ENCODE measurements around the gene SENP6.
"Not testable (repeated sequence)": the region's sequence is repeated elsewhere in the genome, so short reads cannot be mapped to it uniquely, and the experiment has no call there.

Gene SENP6

GRCh38 chr6:75601304-75602245, at the start of gene SENP6:
TSS of gene SENP6 (plus strand) at chr6:75601880. CDS start at chr6:75602525, 645 bp downstream.
- no peak for TF ChIP-seq Cebpa-rat (IDR thresholded peaks at IDR 0.05)
- Histone ChIP-seq H3K9me3 (replicated peaks in 1 of 11) (peaks cover 0 to 6% (median 0%) of the 10 kb centered on the region in 11 experiments; a peak in 1 of 22 replicates), H3K36me3 (peaks cover 0 to 21% (median 9%) of the 10 kb centered on the region in 11 experiments; a peak in 12 of 22 replicates), H4K20me1 (peaks cover 7 to 40% (median 29%) of the 10 kb centered on the region in 11 experiments; a peak in 18 of 22 replicates), H3K4me2 (peak within 1 kb of the TSS; percentile 72 to 91 (median 85)), H3K9ac (peak within 1 kb of the TSS; percentile 97 to 100 (median 99)), H3K27ac (peak within 1 kb of the TSS; percentile 97 to 100 (median 100)), H3K4me1 (peaks cover 30 to 48% (median 38%) of the 10 kb centered on the region in 10 experiments), H3K4me3 (peak within 1 kb of the TSS; percentile 85 to 98 (median 90)), H3K27me3 (no peaks in the 10 kb centered on the region)

- H3K4me1 ChIP-seq = 0 out of 20 replicates have a peak, but pooled peaks cover 0 to 3% (median 0%) of the 10 kb centered on the region in 10 experiments
- TF ChIP-seq Cebpa-rat (IDR thresholded peaks at IDR 0.05) = no peak
- H3K4me3 ChIP-seq = no peak overlapping the region
- H3K9ac ChIP-seq = no peak overlapping the region
- no peaks in the 10 kb centered on the region for H3K27me3 ChIP-seq
- H3K27ac ChIP-seq = no peak overlapping the region
- no peaks in the 10 kb centered on the region for H3K9me3 ChIP-seq (replicated peaks in 1 of 11)
- no peaks in the 10 kb centered on the region for H3K36me3 ChIP-seq
- H4K20me1 ChIP-seq = no peaks in the 10 kb centered on the region
- H3K4me2 ChIP-seq = no peak overlapping the region
Measured at GRCh38 chr6:75556240-75556639, 45.4 kb upstream of the SENP6 start.

GRCh38 chr6:75557068-75557467, 44.6 kb upstream of the SENP6 start:
- Histone ChIP-seq H3K27me3 (no peaks in the 10 kb centered on the region), H3K27ac (no peak overlapping the region), H3K4me2 (no peak overlapping the region), H3K36me3 (no peaks in the 10 kb centered on the region), H3K4me1 (0 out of 20 replicates have a peak, but pooled peaks cover 0 to 3% (median 0%) of the 10 kb centered on the region in 10 experiments), H3K4me3 (no peak overlapping the region), H3K9me3 (replicated peaks in 1 of 11) (no peaks in the 10 kb centered on the region), H3K9ac (no peak overlapping the region), H4K20me1 (no peaks in the 10 kb centered on the region)
- TF ChIP-seq Cebpa-rat (IDR thresholded peaks at IDR 0.05) = no peak

GRCh38 chr6:75563032-75563431, 38.6 kb upstream of the SENP6 start:
- TF ChIP-seq Cebpa-rat (IDR thresholded peaks at IDR 0.05) = no peak
- no peaks in the 10 kb centered on the region for H4K20me1 ChIP-seq
- no peak overlapping the region for H3K9ac ChIP-seq
- H3K4me3 ChIP-seq = no peak overlapping the region
- H3K4me2 ChIP-seq = no peak overlapping the region
- 0 out of 20 replicates have a peak, but pooled peaks cover 0 to 3% (median 0%) of the 10 kb centered on the region in 10 experiments for H3K4me1 ChIP-seq
- peaks cover 25 to 39% (median 31%) of the 10 kb centered on the region in 11 experiments for H3K9me3 ChIP-seq (replicated peaks in 1 of 11)
- 0 out of 22 replicates have a peak, but pooled peaks cover 0 to 4% (median 0%) of the 10 kb centered on the region in 11 experiments for H3K36me3 ChIP-seq
- no peaks in the 10 kb centered on the region for H3K27me3 ChIP-seq
- H3K27ac ChIP-seq = no peak overlapping the region

- Histone ChIP-seq H3K9me3 (replicated peaks in 1 of 11) (peaks cover 36 to 52% (median 42%) of the 10 kb centered on the region in 11 experiments), H4K20me1 (no peaks in the 10 kb centered on the region), H3K4me3 (no peak overlapping the region), H3K27ac (no peak overlapping the region), H3K4me2 (no peak overlapping the region), H3K36me3 (0 out of 22 replicates have a peak, but pooled peaks cover 0 to 4% (median 0%) of the 10 kb centered on the region in 11 experiments), H3K4me1 (no peaks in the 10 kb centered on the region), H3K9ac (no peak overlapping the region), H3K27me3 (no peaks in the 10 kb centered on the region)
- no peak for TF ChIP-seq Cebpa-rat (IDR thresholded peaks at IDR 0.05)
Measured at GRCh38 chr6:75566137-75566767, 35.4 kb upstream of the SENP6 start.

GRCh38 chr6:75568100-75568499, 33.6 kb upstream of the SENP6 start:
- Histone ChIP-seq H3K27ac (no peak overlapping the region), H3K27me3 (no peaks in the 10 kb centered on the region), H3K4me1 (peaks cover 0 to 4% (median 0%) of the 10 kb centered on the region in 10 experiments; a peak in 3 of 20 replicates), H3K9me3 (replicated peaks in 1 of 11) (peaks cover 36 to 52% (median 42%) of the 10 kb centered on the region in 11 experiments), H3K4me3 (no peak overlapping the region), H3K36me3 (0 out of 22 replicates have a peak, but pooled peaks cover 0 to 4% (median 0%) of the 10 kb centered on the region in 11 experiments), H3K4me2 (no peak overlapping the region), H3K9ac (no peak overlapping the region), H4K20me1 (no peaks in the 10 kb centered on the region)
- TF ChIP-seq Cebpa-rat (IDR thresholded peaks at IDR 0.05) = no peak

- Histone ChIP-seq H3K4me3 (no peak overlapping the region), H3K27me3 (no peaks in the 10 kb centered on the region), H4K20me1 (no peaks in the 10 kb centered on the region)
Measured at GRCh38 chr6:75568965-75569364, 32.7 kb upstream of the SENP6 start.

GRCh38 chr6:75570671-75571070, 31.0 kb upstream of the SENP6 start:
- Histone ChIP-seq H3K9me3 (replicated peaks in 1 of 11) (peaks cover 34 to 37% (median 35%) of the 10 kb centered on the region in 11 experiments), H3K4me1 (peaks cover 2 to 11% (median 8%) of the 10 kb centered on the region in 10 experiments; a peak in 18 of 20 replicates)
- H3K36me3 ChIP-seq, H3K9ac ChIP-seq, H3K4me3 ChIP-seq, H3K27me3 ChIP-seq, H3K4me2 ChIP-seq, H4K20me1 ChIP-seq, H3K27ac ChIP-seq: not testable (repeated sequence)

More at GRCh38 chr6:75568965-75569364, 32.7 kb upstream of the SENP6 start:
- Histone ChIP-seq H3K36me3 (0 out of 22 replicates have a peak, but pooled peaks cover 0 to 4% (median 0%) of the 10 kb centered on the region in 11 experiments), H3K4me2 (no peak overlapping the region), H3K9ac (no peak overlapping the region), H3K9me3 (replicated peaks in 1 of 11) (peaks cover 36 to 52% (median 42%) of the 10 kb centered on the region in 11 experiments), H3K4me1 (peaks cover 2 to 11% (median 8%) of the 10 kb centered on the region in 10 experiments; a peak in 18 of 20 replicates), H3K27ac (no peak overlapping the region)
- TF ChIP-seq Cebpa-rat (IDR thresholded peaks at IDR 0.05) = no peak

GRCh38 chr6:75572072-75572471, 29.6 kb upstream of the SENP6 start:
- no peak overlapping the region for H3K27ac ChIP-seq
- no peak overlapping the region for H3K9ac ChIP-seq
- H3K4me3 ChIP-seq = no peak overlapping the region
- H3K4me1 ChIP-seq = peaks cover 2 to 11% (median 8%) of the 10 kb centered on the region in 10 experiments; a peak in 18 of 20 replicates
- H3K4me2 ChIP-seq = no peak overlapping the region
- no peaks in the 10 kb centered on the region for H3K27me3 ChIP-seq
- H3K9me3 ChIP-seq (replicated peaks in 1 of 11) = peaks cover 20 to 23% (median 21%) of the 10 kb centered on the region in 11 experiments
- no peaks in the 10 kb centered on the region for H3K36me3 ChIP-seq
- no peak for TF ChIP-seq Cebpa-rat (IDR thresholded peaks at IDR 0.05)
- H4K20me1 ChIP-seq = no peaks in the 10 kb centered on the region

Data from BLaER1 treated with 17β-estradiol and CSF1 and Interleukin-3, amounts not matched to agents 10 nM and 100 nM (cell line).